Loucy (cell line): ENCODE data around the gene TCEANC2.

Source experiments
- H2AFZ ChIP-seq: fragments of 200-600 bp; sonication (generic); 2 replicates; pipeline ENCODE4 v1.6.0; 2016; ENCODE audit warnings: antibody characterized with exemption, mild to moderate bottlenecking, low read length, moderate library complexity
- H3F3A ChIP-seq: fragments of 200-600 bp; 2 replicates; pipeline ENCODE4 v1.6.0; 2016; ENCODE audit warnings: antibody characterized with exemption, low read depth, mild to moderate bottlenecking
- H3K27me3 ChIP-seq: fragments of 200-600 bp; sonication (generic); 2 replicates; pipeline ENCODE4 v1.6.1; 2014; ENCODE audit warnings: low read length, mild to moderate bottlenecking; ENCODE audit not compliant: insufficient read depth, poor library complexity, severe bottlenecking
- H3K36me3 ChIP-seq: fragments of 200-600 bp; sonication (generic); 2 replicates; pipeline ENCODE4 v1.6.1; 2016; ENCODE audit warnings: low read length; ENCODE audit not compliant: insufficient read depth
- H3K4me1 ChIP-seq: fragments of 200-600 bp; sonication (generic); 2 replicates; pipeline ENCODE4 v1.5.1; 2014; ENCODE audit warnings: low read length, mild to moderate bottlenecking; ENCODE audit not compliant: insufficient read depth, poor library complexity, severe bottlenecking
- H3K4me2 ChIP-seq: fragments of 200-600 bp; sonication (generic); 2 replicates; pipeline ENCODE4 v1.6.0; 2014; ENCODE audit warnings: antibody characterized with exemption, low read length, low read depth, mild to moderate bottlenecking; ENCODE audit not compliant: poor library complexity, severe bottlenecking
- H3K4me3 ChIP-seq: fragments of 200-600 bp; sonication (generic); 2 replicates; pipeline ENCODE4 v1.5.1; 2014; ENCODE audit warnings: low read length, mild to moderate bottlenecking, mixed read lengths; ENCODE audit not compliant: poor library complexity, severe bottlenecking
- H3K79me2 ChIP-seq: fragments of 200-600 bp; sonication (generic); 2 replicates; pipeline ENCODE4 v1.6.1; 2014; ENCODE audit warnings: low read length; ENCODE audit not compliant: insufficient read depth
- H3K9ac ChIP-seq: fragments of 200-600 bp; sonication (generic); 2 replicates; pipeline ENCODE4 v1.6.0; 2014; ENCODE audit warnings: mild to moderate bottlenecking, low read depth, low read length, moderate library complexity; ENCODE audit not compliant: poor library complexity, severe bottlenecking
- H3K9me2 ChIP-seq: fragments of 200-600 bp; sonication (generic); replicated peaks from 2 replicates; pipeline ENCODE4 v1.6.1; 2016; ENCODE audit warnings: low read depth, low read length, mixed read lengths
- H3K9me3 ChIP-seq: fragments of 200-600 bp; sonication (generic); 2 replicates; pipeline ENCODE4 v1.6.1; 2014; ENCODE audit warnings: mild to moderate bottlenecking, antibody characterized with exemption, low read length, low read depth; ENCODE audit not compliant: insufficient read depth
- H4K20me1 ChIP-seq: fragments of 200-600 bp; sonication (generic); 2 replicates; pipeline ENCODE4 v1.6.0; 2014; ENCODE audit warnings: antibody characterized with exemption, low read length, mild to moderate bottlenecking; ENCODE audit not compliant: insufficient read depth, poor library complexity, severe bottlenecking
- EZH2phosphoT487 ChIP-seq: fragments of 200-600 bp; IDR thresholded peaks from 2 replicates; pipeline ENCODE4 v1.6.1; 2018; ENCODE audit warnings: antibody characterized with exemption, mild to moderate bottlenecking, moderate library complexity, borderline replicate concordance
- TF ChIP-seq, protein P1 (sequence below): fragments of 200-600 bp; sonication (generic); conservative IDR thresholded peaks from 2 replicates; pipeline ENCODE4 v1.5.1; 2014; ENCODE audit warnings: mild to moderate bottlenecking, antibody characterized with exemption, low read length

Gene TCEANC2

DNA sequence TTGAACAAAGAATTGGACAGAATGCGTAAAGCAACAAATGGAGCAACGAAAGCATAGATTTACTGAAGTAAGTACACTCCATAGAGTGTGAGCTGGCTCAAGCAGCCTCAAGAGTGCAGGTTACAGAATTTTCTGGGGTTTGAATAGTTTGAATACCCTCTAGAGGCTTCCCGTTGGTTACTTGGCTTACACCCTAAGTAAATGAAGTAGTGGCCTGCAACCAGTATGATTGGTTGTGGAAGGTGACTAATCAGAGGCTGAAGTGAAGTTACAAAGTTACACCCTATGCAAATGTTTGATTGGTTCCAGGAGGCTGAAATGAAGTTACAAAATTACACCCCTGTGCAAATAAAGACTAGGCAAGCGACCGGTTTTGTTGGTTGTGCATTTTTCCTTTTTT, 10.9 kb downstream of the TCEANC2 start:
- Histone ChIP-seq H3K36me3 (no peaks in the 10 kb centered on the region), H2AFZ (no peak overlapping the region), H3F3A (no peaks in the 10 kb centered on the region), H3K27me3 (no peaks in the 10 kb centered on the region), H3K4me1 (no peaks in the 10 kb centered on the region), H3K79me2 (no peaks in the 10 kb centered on the region), H3K9me2 (no peaks in the 10 kb centered on the region), H3K4me3 (no peak overlapping the region), H3K9ac (no peak overlapping the region), H4K20me1 (no peaks in the 10 kb centered on the region), H3K4me2 (no peak overlapping the region), H3K9me3 (no peaks in the 10 kb centered on the region)
- TF ChIP-seq, protein P1, sequence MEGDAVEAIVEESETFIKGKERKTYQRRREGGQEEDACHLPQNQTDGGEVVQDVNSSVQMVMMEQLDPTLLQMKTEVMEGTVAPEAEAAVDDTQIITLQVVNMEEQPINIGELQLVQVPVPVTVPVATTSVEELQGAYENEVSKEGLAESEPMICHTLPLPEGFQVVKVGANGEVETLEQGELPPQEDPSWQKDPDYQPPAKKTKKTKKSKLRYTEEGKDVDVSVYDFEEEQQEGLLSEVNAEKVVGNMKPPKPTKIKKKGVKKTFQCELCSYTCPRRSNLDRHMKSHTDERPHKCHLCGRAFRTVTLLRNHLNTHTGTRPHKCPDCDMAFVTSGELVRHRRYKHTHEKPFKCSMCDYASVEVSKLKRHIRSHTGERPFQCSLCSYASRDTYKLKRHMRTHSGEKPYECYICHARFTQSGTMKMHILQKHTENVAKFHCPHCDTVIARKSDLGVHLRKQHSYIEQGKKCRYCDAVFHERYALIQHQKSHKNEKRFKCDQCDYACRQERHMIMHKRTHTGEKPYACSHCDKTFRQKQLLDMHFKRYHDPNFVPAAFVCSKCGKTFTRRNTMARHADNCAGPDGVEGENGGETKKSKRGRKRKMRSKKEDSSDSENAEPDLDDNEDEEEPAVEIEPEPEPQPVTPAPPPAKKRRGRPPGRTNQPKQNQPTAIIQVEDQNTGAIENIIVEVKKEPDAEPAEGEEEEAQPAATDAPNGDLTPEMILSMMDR: no peak
- TF ChIP-seq EZH2phosphoT487: no peak

DNA sequence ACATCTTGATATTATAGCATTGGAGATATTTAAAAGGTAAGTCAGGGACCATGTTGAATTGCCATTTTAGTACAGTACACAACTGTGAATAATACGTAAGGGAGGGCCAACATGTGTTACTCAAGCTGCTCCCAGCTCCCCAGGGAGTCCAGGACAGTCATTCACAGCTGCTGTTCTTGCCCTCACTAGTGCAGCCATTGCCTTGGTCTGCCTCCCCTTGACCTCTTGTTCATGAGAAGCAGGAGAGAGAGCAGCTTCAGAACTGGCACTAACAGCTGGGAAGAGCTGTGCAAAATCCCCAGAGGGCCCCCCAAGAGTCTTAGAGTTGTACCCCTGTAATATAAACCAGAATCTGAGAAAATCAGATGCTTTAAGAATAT, 16.4 kb downstream of the TCEANC2 start:
- TF ChIP-seq, protein P1: no peak
- no peak for TF ChIP-seq EZH2phosphoT487
- Histone ChIP-seq H3K9ac (no peak overlapping the region), H3K27me3 (no peaks in the 10 kb centered on the region), H3K4me1 (no peaks in the 10 kb centered on the region), H3K4me2 (no peak overlapping the region), H2AFZ (no peak overlapping the region), H3F3A (no peaks in the 10 kb centered on the region), H3K9me2 (no peaks in the 10 kb centered on the region), H3K9me3 (no peaks in the 10 kb centered on the region; the same call in 1 of the 2 replicates), H3K36me3 (peaks cover 3% of the 10 kb centered on the region; the same call in 1 of the 2 replicates), H4K20me1 (no peaks in the 10 kb centered on the region), H3K79me2 (no peaks in the 10 kb centered on the region), H3K4me3 (no peak overlapping the region)

DNA sequence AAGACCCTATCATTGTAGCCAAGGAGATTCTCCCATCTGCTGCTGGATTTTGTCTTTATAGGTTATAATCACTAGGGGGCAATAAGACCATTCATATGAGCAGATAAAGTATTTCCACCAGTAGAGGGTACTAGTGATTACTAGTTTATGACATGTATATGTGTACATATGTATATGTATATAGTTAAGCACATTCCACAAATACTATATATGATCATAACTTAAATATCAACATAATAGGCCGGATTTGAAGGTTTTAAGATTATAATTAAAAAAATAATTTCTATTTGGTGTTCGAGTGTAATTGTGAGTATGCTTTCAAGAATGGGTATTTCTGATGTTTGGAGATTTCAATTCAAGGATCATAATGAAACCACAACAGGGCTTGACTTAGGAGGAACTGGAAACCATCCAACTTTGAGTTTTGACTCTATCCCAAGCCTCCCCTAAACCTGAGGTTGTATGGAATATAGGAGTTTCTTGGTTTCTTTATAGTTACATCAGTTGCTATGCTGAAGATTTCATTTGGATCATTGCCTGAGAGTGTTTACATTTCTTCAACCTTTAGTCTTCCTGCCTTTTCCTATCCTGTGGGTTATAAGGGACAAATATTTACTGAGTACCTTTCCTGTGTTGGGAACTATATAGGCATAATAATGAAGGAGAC, 16.9 kb downstream of the TCEANC2 start:
- no peak overlapping the region for H2AFZ ChIP-seq
- H3K4me3 ChIP-seq: no peak overlapping the region
- TF ChIP-seq, protein P1: peak; percentile 100
- no peak for TF ChIP-seq EZH2phosphoT487
- no peaks in the 10 kb centered on the region for H3K9me2 ChIP-seq
- no peak overlapping the region for H3K9ac ChIP-seq
- no peaks in the 10 kb centered on the region for H3K27me3 ChIP-seq
- no peaks in the 10 kb centered on the region; the same call in 1 of the 2 replicates for H3K9me3 ChIP-seq
- H3K79me2 ChIP-seq: no peaks in the 10 kb centered on the region
- no peaks in the 10 kb centered on the region for H3K4me1 ChIP-seq
- H3K4me2 ChIP-seq: no peak overlapping the region
- H4K20me1 ChIP-seq: no peaks in the 10 kb centered on the region
- peaks cover 3% of the 10 kb centered on the region; the same call in 1 of the 2 replicates for H3K36me3 ChIP-seq
- no peaks in the 10 kb centered on the region for H3F3A ChIP-seq
